ENCODE data around the gene HABP2.

DNA sequence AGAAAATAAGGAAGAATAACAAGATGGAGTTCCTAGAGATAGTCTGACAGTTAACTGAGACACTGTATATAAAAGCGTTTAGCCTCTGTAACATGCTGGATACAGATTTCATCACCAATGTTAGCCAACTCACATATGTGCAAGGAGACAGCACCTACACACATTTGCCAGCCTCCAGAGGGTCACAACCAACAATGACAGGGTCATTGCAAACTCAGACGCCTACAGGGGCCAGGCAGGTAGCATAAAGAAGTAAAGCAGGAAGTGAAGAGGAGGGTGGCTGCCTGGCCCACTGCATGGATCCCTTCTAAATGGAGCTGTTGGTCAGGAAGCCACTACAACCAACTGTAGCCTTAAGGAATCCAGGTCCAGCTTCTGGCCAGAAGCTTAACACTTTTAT is 60.6 kb downstream of the HABP2 start:
- TF ChIP-seq SP1 (IDR thresholded peaks at IDR 0.05) (no peak), L3MBTL2 (conservative IDR thresholded peaks at IDR 0.05) (no peak), SUZ12 (IDR thresholded peaks at IDR 0.05) (no peak), LEF1 (IDR thresholded peaks at IDR 0.05; ENCODE audit: borderline replicate concordance) (no peak), ARNT (IDR thresholded peaks at IDR 0.05) (no peak), FOXA1 (IDR thresholded peaks at IDR 0.05) (no peak), BHLHE40 (IDR thresholded peaks at IDR 0.05; ENCODE audit: borderline replicate concordance) (no peak), TARDBP (IDR thresholded peaks at IDR 0.05) (no peak), FOXM1 (IDR thresholded peaks at IDR 0.05; ENCODE audit: borderline replicate concordance) (no peak), CTBP1 (IDR thresholded peaks at IDR 0.05; ENCODE audit: borderline replicate concordance) (no peak), FOXK2 (IDR thresholded peaks at IDR 0.05) (no peak), HDGF (IDR thresholded peaks at IDR 0.05; ENCODE audit: borderline replicate concordance) (no peak)
- TF ChIP-seq, protein P1, sequence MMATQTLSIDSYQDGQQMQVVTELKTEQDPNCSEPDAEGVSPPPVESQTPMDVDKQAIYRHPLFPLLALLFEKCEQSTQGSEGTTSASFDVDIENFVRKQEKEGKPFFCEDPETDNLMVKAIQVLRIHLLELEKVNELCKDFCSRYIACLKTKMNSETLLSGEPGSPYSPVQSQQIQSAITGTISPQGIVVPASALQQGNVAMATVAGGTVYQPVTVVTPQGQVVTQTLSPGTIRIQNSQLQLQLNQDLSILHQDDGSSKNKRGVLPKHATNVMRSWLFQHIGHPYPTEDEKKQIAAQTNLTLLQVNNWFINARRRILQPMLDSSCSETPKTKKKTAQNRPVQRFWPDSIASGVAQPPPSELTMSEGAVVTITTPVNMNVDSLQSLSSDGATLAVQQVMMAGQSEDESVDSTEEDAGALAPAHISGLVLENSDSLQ (IDR thresholded peaks at IDR 0.05), result no peak
